RWPE1 (cell line): Measurements from ENCODE around the gene PDIA5.

Experiments used
- CTCF ChIA-PET: fragments of 350-600 bp; sonication (Branson Sonifier 250); formaldehyde crosslinking; extraction: SDS; loops from one replicate; lab custom pipeline; 2021; lab: Yijun Ruan, JAX
- POLR2A ChIA-PET: fragments of 400-600 bp; formaldehyde crosslinking; extraction: SDS; loops from one replicate; lab custom pipeline; 2020; ENCODE audit warnings: antibody characterized with exemption; ENCODE audit not compliant: low non-redundant PET; lab: Yijun Ruan, JAX
- DNase-seq: peaks from one replicate; pipeline ENCODE4 v3.0.0; 2012; ENCODE audit warnings: low spot score
- H3K27ac ChIP-seq: fragments of 450-650 bp; 2 replicates; pipeline ENCODE4 v1.5.1; 2017
- CTCF ChIP-seq: fragments of 450-650 bp; conservative IDR thresholded peaks from 2 replicates; pipeline ENCODE4 v1.5.1; 2017; ENCODE audit warnings: low read depth, mild to moderate bottlenecking

PDIA5 gene

GRCh38 chr3:123161167-123161566, 94.3 kb downstream of the PDIA5 start:
- H3K27ac ChIP-seq = no peak overlapping the region
- DNase-seq = no peak
- CTCF ChIA-PET = interaction anchor here (0.6 kb wide), 2 partner anchors 15 to 98 kb away, joined by 3 read pairs; no protein-coding TSS in a partner anchor
- POLR2A ChIA-PET = no interaction called here
- no peak for TF ChIP-seq CTCF

GRCh38 chr3:123163141-123163540, 96.3 kb downstream of the PDIA5 start:
- no peak for TF ChIP-seq CTCF
- DNase-seq = no peak
- POLR2A ChIA-PET = no interaction called here
- CTCF ChIA-PET = no interaction called here
- no peak overlapping the region for H3K27ac ChIP-seq

DNA sequence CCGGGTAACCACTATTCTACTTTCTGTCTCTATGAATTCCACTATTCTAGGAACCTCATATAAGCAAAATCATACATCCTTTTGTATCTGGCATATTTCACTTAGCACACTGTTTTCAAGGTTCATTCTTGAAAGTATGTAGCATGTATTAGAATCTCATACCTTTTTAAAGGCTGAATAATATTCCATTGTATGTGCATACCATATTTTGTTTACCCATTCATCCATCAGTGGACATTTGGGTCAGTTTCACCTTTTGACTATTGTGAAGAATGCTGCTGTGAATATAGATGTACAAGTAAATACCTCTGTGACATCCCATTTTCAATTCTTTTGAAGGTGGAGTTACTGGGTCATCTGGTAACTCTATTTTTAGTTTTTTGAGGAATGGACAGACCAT, 98.3 kb downstream of the PDIA5 start:
- no peak for DNase-seq
- TF ChIP-seq CTCF = no peak
- ChIA-PET CTCF (no interaction called here), POLR2A (no interaction called here)
- H3K27ac ChIP-seq = no peak overlapping the region

DNA sequence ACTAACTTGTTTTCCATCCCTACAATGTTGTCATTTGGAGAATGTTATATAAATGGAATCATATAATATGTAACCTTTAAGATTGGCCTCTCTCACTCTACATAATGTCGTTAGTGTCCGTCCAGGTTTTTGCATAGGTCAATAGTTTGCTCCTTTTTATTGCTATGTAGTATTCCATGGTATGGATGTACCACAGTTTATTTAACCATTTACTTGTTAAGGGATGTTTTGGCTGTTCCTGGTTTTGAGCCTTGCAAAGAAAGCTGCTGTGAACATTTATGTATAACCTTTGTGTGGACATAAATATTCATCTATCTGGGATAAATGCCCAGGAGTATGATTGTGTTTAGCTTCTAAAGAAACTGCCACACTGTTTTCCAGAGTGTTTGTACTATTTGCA, 100.9 kb downstream of the PDIA5 start:
- no peak overlapping the region for H3K27ac ChIP-seq
- ChIA-PET CTCF (no interaction called here), POLR2A (no interaction called here)
- no peak for TF ChIP-seq CTCF
- no peak for DNase-seq

- no peak for TF ChIP-seq CTCF
- DNase-seq = no peak
- ChIA-PET POLR2A (no interaction called here), CTCF (no interaction called here)
- H3K27ac ChIP-seq = no peak overlapping the region
Observed at GRCh38 chr3:123168122-123168521, 101.3 kb downstream of the PDIA5 start.

DNA sequence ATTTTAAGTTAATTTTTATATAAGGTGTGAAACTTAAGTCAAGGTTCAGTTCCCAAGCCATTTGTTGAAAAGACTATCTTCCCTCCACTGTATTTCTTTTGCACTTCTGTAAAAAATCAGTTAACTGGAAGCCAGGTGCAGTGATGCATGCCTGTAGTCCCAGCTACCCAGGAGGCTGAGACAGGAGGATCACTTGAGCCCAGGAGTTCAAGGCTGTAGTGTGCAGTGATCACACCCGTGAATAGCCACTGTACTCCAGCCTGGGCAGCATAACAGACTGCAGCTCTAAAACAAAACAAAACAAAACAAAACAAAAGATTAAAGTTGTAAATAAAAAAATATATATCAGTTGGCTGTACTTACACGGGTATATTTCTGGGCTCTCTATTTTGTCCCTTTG, 101.8 kb downstream of the PDIA5 start:
- H3K27ac ChIP-seq = no peak overlapping the region
- ChIA-PET POLR2A (no interaction called here), CTCF (no interaction called here)
- TF ChIP-seq CTCF = no peak
- no peak for DNase-seq

GRCh38 chr3:123169492-123169929, 102.7 kb downstream of the PDIA5 start:
- no peak for DNase-seq
- TF ChIP-seq CTCF = no peak
- H3K27ac ChIP-seq = no peak overlapping the region; the same call in 1 of the 2 replicates
- CTCF ChIA-PET = no interaction called here
- POLR2A ChIA-PET = no interaction called here
